H9 (cell line): ENCODE data around the gene PCYT2. TPM values are rescaled to one million over a fixed set of nuclear protein-coding genes. Genes with fewer than 3 reads are reported as not detected.

Experiments
- DNase-seq: peaks from one replicate; pipeline ENCODE4 v3.0.0-alpha.2; 2017
- H2AFZ ChIP-seq: one replicate; pipeline ENCODE4 v1.6.1; 2013; ENCODE audit warnings: mild to moderate bottlenecking, low read length, control low read depth, moderate library complexity
- H2AK5ac ChIP-seq: 2 replicates; pipeline ENCODE4 v1.6.1; 2013; ENCODE audit warnings: low read length, control low read depth, mixed read lengths; ENCODE audit not compliant: insufficient read length
- H2BK120ac ChIP-seq: one replicate; pipeline ENCODE4 v1.6.1; 2013; ENCODE audit warnings: low read depth, mild to moderate bottlenecking, low read length, control low read depth, inconsistent platforms; ENCODE audit not compliant: poor library complexity, severe bottlenecking
- H2BK12ac ChIP-seq: 2 replicates; pipeline ENCODE4 v1.6.1; 2013; ENCODE audit warnings: low read length, control low read depth, mixed read lengths, low read depth; ENCODE audit not compliant: insufficient read length
- H2BK15ac ChIP-seq: 2 replicates; pipeline ENCODE4 v1.6.1; 2013; ENCODE audit warnings: low read depth, low read length, control low read depth
- H2BK20ac ChIP-seq: one replicate; pipeline ENCODE4 v1.6.1; 2013; ENCODE audit warnings: low read depth, mild to moderate bottlenecking, low read length, control low read depth, inconsistent platforms; ENCODE audit not compliant: poor library complexity, severe bottlenecking
- H2BK5ac ChIP-seq: 2 replicates; pipeline ENCODE4 v1.6.1; 2013; ENCODE audit warnings: low read length, control low read depth, mixed read lengths; ENCODE audit not compliant: insufficient read length
- H3K14ac ChIP-seq: 2 replicates; pipeline ENCODE4 v1.6.1; 2013; ENCODE audit warnings: low read length, control low read depth; ENCODE audit not compliant: insufficient read depth
- H3K18ac ChIP-seq: 2 replicates; pipeline ENCODE4 v1.6.1; 2013; ENCODE audit warnings: low read depth, mild to moderate bottlenecking, mixed read lengths, low read length, control low read depth; ENCODE audit not compliant: insufficient read length
- H3K23ac ChIP-seq: 2 replicates; pipeline ENCODE4 v1.6.1; 2013; ENCODE audit warnings: low read length, control low read depth, mixed read lengths, low read depth; ENCODE audit not compliant: insufficient read length
- H3K23me2 ChIP-seq: 2 replicates; pipeline ENCODE4 v1.6.1; 2013; ENCODE audit warnings: low read depth, mild to moderate bottlenecking, mixed read lengths, low read length, control low read depth; ENCODE audit not compliant: insufficient read length, poor library complexity, severe bottlenecking
- H3K27ac ChIP-seq: 2 replicates; pipeline ENCODE4 v1.5.1; 2013; ENCODE audit warnings: low read length, control low read depth, mixed read lengths, low read depth; ENCODE audit not compliant: insufficient read length
- H3K27me3 ChIP-seq: 2 replicates; pipeline ENCODE4 v1.6.1; 2013; ENCODE audit warnings: low read length, control low read depth, inconsistent platforms; ENCODE audit not compliant: insufficient read depth
- H3K4ac ChIP-seq: 2 replicates; pipeline ENCODE4 v1.6.1; 2013; ENCODE audit warnings: low read depth, mild to moderate bottlenecking, control low read depth, inconsistent platforms, low read length, moderate library complexity
- H3K4me1 ChIP-seq: 2 replicates; pipeline ENCODE4 v1.6.1; 2013; ENCODE audit warnings: low read length, control low read depth, inconsistent platforms; ENCODE audit not compliant: insufficient read depth
- H3K4me2 ChIP-seq: 2 replicates; pipeline ENCODE4 v1.6.1; 2013; ENCODE audit warnings: low read length, control low read depth, mixed read lengths; ENCODE audit not compliant: insufficient read length, insufficient read depth
- H3K56ac ChIP-seq: 2 replicates; pipeline ENCODE4 v1.6.1; 2013; ENCODE audit warnings: low read depth, mild to moderate bottlenecking, mixed read lengths, low read length, control low read depth; ENCODE audit not compliant: insufficient read length
- H3K79me1 ChIP-seq: 2 replicates; pipeline ENCODE4 v1.6.1; 2013; ENCODE audit warnings: low read depth, mild to moderate bottlenecking, moderate library complexity, low read length, control low read depth, inconsistent platforms; ENCODE audit not compliant: insufficient read depth, poor library complexity, severe bottlenecking
- H3K79me2 ChIP-seq: 2 replicates; pipeline ENCODE4 v1.6.1; 2013; ENCODE audit warnings: low read length, control low read depth, inconsistent platforms; ENCODE audit not compliant: insufficient read depth
- H3K9ac ChIP-seq: 2 replicates; pipeline ENCODE4 v1.6.1; 2013; ENCODE audit warnings: low read length, control low read depth, mixed read lengths; ENCODE audit not compliant: insufficient read length; ENCODE audit errors: extremely low read depth
- H3K9me3 ChIP-seq: one replicate; pipeline ENCODE4 v1.6.1; 2013; ENCODE audit warnings: low read depth, low read length, inconsistent platforms; ENCODE audit not compliant: control insufficient read depth
- H3T11ph ChIP-seq: one replicate; pipeline ENCODE4 v1.6.1; 2013; ENCODE audit warnings: mild to moderate bottlenecking, low read length, control low read depth, inconsistent platforms
- H4K20me1 ChIP-seq: one replicate; pipeline ENCODE4 v1.6.1; 2013; ENCODE audit not compliant: control insufficient read depth, insufficient read length, insufficient read depth
- H4K5ac ChIP-seq: 2 replicates; pipeline ENCODE4 v1.6.1; 2013; ENCODE audit warnings: low read depth, mild to moderate bottlenecking, mixed read lengths, low read length, control low read depth; ENCODE audit not compliant: insufficient read length
- H4K8ac ChIP-seq: replicated peaks from 2 replicates; pipeline ENCODE4 v1.6.1; 2013; ENCODE audit warnings: low read length, control low read depth, mixed read lengths, low read depth; ENCODE audit not compliant: insufficient read length
- H4K91ac ChIP-seq: 2 replicates; pipeline ENCODE4 v1.6.1; 2013; ENCODE audit warnings: low read depth, mild to moderate bottlenecking, moderate library complexity, mixed read lengths, low read length, control low read depth; ENCODE audit not compliant: insufficient read length
- H3K27ac Mint-ChIP-seq, 3 experiments: 2 replicates in 2 of 3; 3 replicates in 1 of 3; pipeline ENCODE4 v1.8.0; 2020 to 2021; ENCODE audit warnings: mixed read lengths in 3 of 3, mild to moderate bottlenecking in 1 of 3, moderate library complexity in 1 of 3
- H3K27me3 Mint-ChIP-seq: 2 replicates; pipeline ENCODE4 v1.8.0; 2021; ENCODE audit warnings: low read depth, mild to moderate bottlenecking, moderate library complexity, mixed read lengths
- H3K36me3 Mint-ChIP-seq, 3 experiments: 2 replicates in 2 of 3; 3 replicates in 1 of 3; pipeline ENCODE4 v1.8.0; 2020 to 2021; ENCODE audit warnings: low read depth in 3 of 3, mixed read lengths in 3 of 3; ENCODE audit not compliant: insufficient read depth in 1 of 3
- H3K4me1 Mint-ChIP-seq, 2 experiments: 2 replicates each; pipeline ENCODE4 v1.8.0; 2020; ENCODE audit warnings: mixed read lengths in 2 of 2
- H3K4me3 Mint-ChIP-seq, 2 experiments: 2 replicates in 1 of 2; 3 replicates in 1 of 2; pipeline ENCODE4 v1.8.0; 2020 to 2021; ENCODE audit warnings: mild to moderate bottlenecking in 2 of 2, mixed read lengths in 2 of 2, moderate library complexity in 1 of 2
- H3K9me3 Mint-ChIP-seq, 2 experiments: 2 replicates in 1 of 2; 3 replicates in 1 of 2; pipeline ENCODE4 v1.8.0; 2020; ENCODE audit warnings: mild to moderate bottlenecking in 2 of 2, mixed read lengths in 2 of 2, moderate library complexity in 1 of 2
- CTCF ChIP-seq: fragments of 200-600 bp; sonication (generic); conservative IDR thresholded peaks from 3 replicates; pipeline ENCODE4 v1.8.0; 2021; ENCODE audit warnings: antibody characterized with exemption, mild to moderate bottlenecking
- WGBS: extraction: QIAGEN DNeasy Blood & Tissue Kit; methylation state at CpG from one replicate; pipeline ENCODE4 v1.1.7; 2013; ENCODE audit warnings: missing lambda C conversion rate, low lambda C conversion rate, mixed read lengths; ENCODE audit not compliant: insufficient read length; ENCODE audit errors: extremely low coverage; 5-methylcytosine and 5-hydroxymethylcytosine counted together
- total RNA-seq: library from RNA; stranded (reverse); gene quantifications from 2 replicates; pipeline ENCODE4 v1.2.1, GENCODE V29; 2021

The PCYT2 gene
- total RNA-seq, 1 experiment from 2014 or later = 24.5 TPM

- no peak overlapping the region for H4K5ac ChIP-seq
- H3K27me3 ChIP-seq = no peaks in the 10 kb centered on the region; the same call in 1 of the 2 replicates
- no peak overlapping the region for H2BK120ac ChIP-seq
- WGBS = no CpG with 5 or more reads among the region's 14 CpGs
- no peaks in the 10 kb centered on the region for H3K4me1 ChIP-seq
- H2AK5ac ChIP-seq = no peak overlapping the region
- no peak overlapping the region for H4K91ac ChIP-seq
- peaks cover 7% of the 10 kb centered on the region for H3K23me2 ChIP-seq
- no peak overlapping the region for H2AFZ ChIP-seq
- peaks cover 3 to 32% (median 21%) of the 10 kb centered on the region in 3 experiments; a peak in 6 of 7 replicates for H3K36me3 Mint-ChIP-seq
- peaks cover 28% of the 10 kb centered on the region for H3K27me3 Mint-ChIP-seq
- H3K9me3 Mint-ChIP-seq = no peaks in the 10 kb centered on the region
- no peak overlapping the region; the same call in 1 of the 2 replicates for H3K14ac ChIP-seq
- no peak overlapping the region for H4K8ac ChIP-seq
- H2BK5ac ChIP-seq = no peak overlapping the region
- no peak overlapping the region for H3K27ac ChIP-seq
- no peak for DNase-seq
- H3K79me2 ChIP-seq = peaks cover 2% of the 10 kb centered on the region; the same call in 1 of the 2 replicates
- H4K20me1 ChIP-seq = peaks cover 4% of the 10 kb centered on the region
- H3T11ph ChIP-seq = no peak overlapping the region
- no peak overlapping the region for H2BK20ac ChIP-seq
- H3K18ac ChIP-seq = no peak overlapping the region
- no peak for TF ChIP-seq CTCF
- H3K4me2 ChIP-seq = no peak overlapping the region
- no peak overlapping the region for H2BK15ac ChIP-seq
- H3K4ac ChIP-seq = no peak overlapping the region
- H3K79me1 ChIP-seq = peaks cover 3% of the 10 kb centered on the region
- no peak overlapping the region; a peak in 1 of 5 replicates for H3K4me3 Mint-ChIP-seq
- H3K56ac ChIP-seq = no peak overlapping the region
- peaks cover 2 to 21% of the 10 kb centered on the region in 2 experiments; a peak in 3 of 4 replicates for H3K4me1 Mint-ChIP-seq
- no peaks in the 10 kb centered on the region for H3K9me3 ChIP-seq
- no peak overlapping the region for H3K23ac ChIP-seq
- H3K9ac ChIP-seq = no peak overlapping the region
- H3K27ac Mint-ChIP-seq = no peak overlapping the region; a peak in 1 of 7 replicates
- no peak overlapping the region for H2BK12ac ChIP-seq
These were observed 22.0 kb upstream of the PCYT2 start for GRCh38 chr17:81933178-81933699.
